ENCODE data around the gene SESN1.

- TF ChIP-seq CTCF (IDR thresholded peaks at IDR 0.05) (no peak), POLR2A (IDR thresholded peaks at IDR 0.05) (no peak)
Observed at GRCh38 chr6:108940741-108941140, 153.9 kb downstream of the SESN1 start.
